HepG2 (cell line): Measurements from ENCODE around the gene HLA-B. TPM values are rescaled to one million over a fixed set of nuclear protein-coding genes. Genes with fewer than 3 reads are reported as not detected.

Source experiments
- CREB3 ChIP-seq: sonication (generic); formaldehyde crosslinking; IDR thresholded peaks from 2 replicates; pipeline ENCODE4 v1.5.0; 2020; ENCODE audit warnings: missing genetic modification reagents
- DR1 ChIP-seq: sonication (generic); formaldehyde crosslinking; IDR thresholded peaks from 2 replicates; pipeline ENCODE4 v1.8.0; 2021; ENCODE audit warnings: mild to moderate bottlenecking, missing genetic modification reagents, inconsistent platforms
- HMG20B ChIP-seq: conservative IDR thresholded peaks from 2 replicates; pipeline ENCODE4 v1.6.1; 2016; ENCODE audit warnings: missing genetic modification reagents, missing compliant biosample characterization
- HOXA7 ChIP-seq: sonication (generic); formaldehyde crosslinking; IDR thresholded peaks from 2 replicates; pipeline ENCODE4 v1.8.1; 2022; ENCODE audit warnings: mild to moderate bottlenecking, missing genetic modification reagents, moderate library complexity
- KIAA2018 ChIP-seq: sonication (generic); formaldehyde crosslinking; IDR thresholded peaks from 2 replicates; pipeline ENCODE4 v1.5.0; 2020; ENCODE audit warnings: mild to moderate bottlenecking, missing genetic modification reagents, borderline replicate concordance
- NRL ChIP-seq: sonication (generic); formaldehyde crosslinking; IDR thresholded peaks from 2 replicates; pipeline ENCODE4 v1.5.0; 2020; ENCODE audit warnings: missing genetic modification reagents, mild to moderate bottlenecking, moderate library complexity, borderline replicate concordance
- RFXAP ChIP-seq: sonication (generic); formaldehyde crosslinking; IDR thresholded peaks from 2 replicates; pipeline ENCODE4 v1.4.0; 2020; ENCODE audit warnings: missing genetic modification reagents, borderline replicate concordance
- ZNF205 ChIP-seq: IDR thresholded peaks from 2 replicates; pipeline ENCODE4 v1.6.1; 2018; ENCODE audit warnings: missing biosample characterization, missing genetic modification reagents
- ZNF510 ChIP-seq: sonication (generic); formaldehyde crosslinking; IDR thresholded peaks from 2 replicates; pipeline ENCODE4 v1.4.0; 2020; ENCODE audit warnings: low read depth, mild to moderate bottlenecking, missing genetic modification reagents
- ZNF556 ChIP-seq: sonication (generic); formaldehyde crosslinking; IDR thresholded peaks from 2 replicates; pipeline ENCODE4 v1.4.0; 2020; ENCODE audit warnings: mild to moderate bottlenecking, missing genetic modification reagents, borderline replicate concordance
- ZNF652 ChIP-seq: IDR thresholded peaks from 2 replicates; pipeline ENCODE4 v1.6.1; 2016; ENCODE audit warnings: low read depth, borderline replicate concordance
- polyA plus RNA-seq, 8 experiments: library from polyadenylated mRNA; depleted of rRNA in 3 of 8; stranded (reverse) in 7 of 8; unstranded in 1 of 8; fragments of >200 nt; fragmentation: Illumina TruSeq in 4 of 8; extraction: Trizol in 4 of 8; gene quantifications; 2 replicates each; pipeline versions ENCODE4 v1.2.1 to v1.2.3, GENCODE V29; 2011 to 2016; ENCODE audit warnings: low read depth in 4 of 8, missing spikeins in 1 of 8, mixed read lengths in 1 of 8; ENCODE audit not compliant: insufficient read depth in 1 of 8
- total RNA-seq, 5 experiments: library from RNA; depleted of rRNA; stranded (reverse); fragments of >200 nt; fragmentation: Illumina TruSeq; extraction: Trizol; gene quantifications; 2 replicates each; pipeline ENCODE4 v1.2.3, GENCODE V29; 2016; ENCODE audit warnings: low read depth in 1 of 5
- TF ChIP-seq, protein P1 (sequence below): sonication (generic); formaldehyde crosslinking; IDR thresholded peaks from 2 replicates; pipeline ENCODE4 v1.9.0; 2021; ENCODE audit warnings: missing genetic modification reagents, mild to moderate bottlenecking, borderline replicate concordance
- TF ChIP-seq, protein P2 (sequence below): sonication (generic); formaldehyde crosslinking; IDR thresholded peaks from 2 replicates; pipeline ENCODE4 v1.5.1; 2020; ENCODE audit warnings: mild to moderate bottlenecking, missing genetic modification reagents, moderate library complexity

HLA-B gene
- total and polyA plus RNA-seq, 2 of the 13 experiments (the other 11 are each of a cell fraction or from before 2014, with no cell fraction given): 35.3 to 88.9 TPM

- TF ChIP-seq KIAA2018 (CRISPR knock-in tag): no peak; the same call in 1 of the 2 replicates
- no peak for TF ChIP-seq ZNF556
- TF ChIP-seq DR1 (CRISPR knock-in tag): peak; percentile 93
- no peak; the same call in 1 of the 2 replicates for TF ChIP-seq ZNF205 (CRISPR knock-in tag)
- TF ChIP-seq, protein P1, sequence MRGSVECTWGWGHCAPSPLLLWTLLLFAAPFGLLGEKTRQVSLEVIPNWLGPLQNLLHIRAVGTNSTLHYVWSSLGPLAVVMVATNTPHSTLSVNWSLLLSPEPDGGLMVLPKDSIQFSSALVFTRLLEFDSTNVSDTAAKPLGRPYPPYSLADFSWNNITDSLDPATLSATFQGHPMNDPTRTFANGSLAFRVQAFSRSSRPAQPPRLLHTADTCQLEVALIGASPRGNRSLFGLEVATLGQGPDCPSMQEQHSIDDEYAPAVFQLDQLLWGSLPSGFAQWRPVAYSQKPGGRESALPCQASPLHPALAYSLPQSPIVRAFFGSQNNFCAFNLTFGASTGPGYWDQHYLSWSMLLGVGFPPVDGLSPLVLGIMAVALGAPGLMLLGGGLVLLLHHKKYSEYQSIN (CRISPR knock-in tag): no peak
- TF ChIP-seq ZNF510: peak; percentile 66; the same call in 1 of the 2 replicates
- TF ChIP-seq ZNF652 (CRISPR knock-in tag): no peak
- TF ChIP-seq NRL: peak; percentile 72; the same call in 1 of the 2 replicates
- TF ChIP-seq, protein P2, sequence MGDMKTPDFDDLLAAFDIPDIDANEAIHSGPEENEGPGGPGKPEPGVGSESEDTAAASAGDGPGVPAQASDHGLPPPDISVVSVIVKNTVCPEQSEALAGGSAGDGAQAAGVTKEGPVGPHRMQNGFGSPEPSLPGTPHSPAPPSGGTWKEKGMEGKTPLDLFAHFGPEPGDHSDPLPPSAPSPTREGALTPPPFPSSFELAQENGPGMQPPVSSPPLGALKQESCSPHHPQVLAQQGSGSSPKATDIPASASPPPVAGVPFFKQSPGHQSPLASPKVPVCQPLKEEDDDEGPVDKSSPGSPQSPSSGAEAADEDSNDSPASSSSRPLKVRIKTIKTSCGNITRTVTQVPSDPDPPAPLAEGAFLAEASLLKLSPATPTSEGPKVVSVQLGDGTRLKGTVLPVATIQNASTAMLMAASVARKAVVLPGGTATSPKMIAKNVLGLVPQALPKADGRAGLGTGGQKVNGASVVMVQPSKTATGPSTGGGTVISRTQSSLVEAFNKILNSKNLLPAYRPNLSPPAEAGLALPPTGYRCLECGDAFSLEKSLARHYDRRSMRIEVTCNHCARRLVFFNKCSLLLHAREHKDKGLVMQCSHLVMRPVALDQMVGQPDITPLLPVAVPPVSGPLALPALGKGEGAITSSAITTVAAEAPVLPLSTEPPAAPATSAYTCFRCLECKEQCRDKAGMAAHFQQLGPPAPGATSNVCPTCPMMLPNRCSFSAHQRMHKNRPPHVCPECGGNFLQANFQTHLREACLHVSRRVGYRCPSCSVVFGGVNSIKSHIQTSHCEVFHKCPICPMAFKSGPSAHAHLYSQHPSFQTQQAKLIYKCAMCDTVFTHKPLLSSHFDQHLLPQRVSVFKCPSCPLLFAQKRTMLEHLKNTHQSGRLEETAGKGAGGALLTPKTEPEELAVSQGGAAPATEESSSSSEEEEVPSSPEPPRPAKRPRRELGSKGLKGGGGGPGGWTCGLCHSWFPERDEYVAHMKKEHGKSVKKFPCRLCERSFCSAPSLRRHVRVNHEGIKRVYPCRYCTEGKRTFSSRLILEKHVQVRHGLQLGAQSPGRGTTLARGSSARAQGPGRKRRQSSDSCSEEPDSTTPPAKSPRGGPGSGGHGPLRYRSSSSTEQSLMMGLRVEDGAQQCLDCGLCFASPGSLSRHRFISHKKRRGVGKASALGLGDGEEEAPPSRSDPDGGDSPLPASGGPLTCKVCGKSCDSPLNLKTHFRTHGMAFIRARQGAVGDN (CRISPR knock-in tag): peak; percentile 98
- peak; percentile 93 for TF ChIP-seq RFXAP (CRISPR knock-in tag)
- peak; percentile 93; the same call in 1 of the 2 replicates for TF ChIP-seq CREB3 (CRISPR knock-in tag)
- no peak; the same call in 1 of the 2 replicates for TF ChIP-seq HMG20B (CRISPR knock-in tag)
- TF ChIP-seq HOXA7 (CRISPR knock-in tag): peak; percentile 87; the same call in 1 of the 2 replicates
Observed at GRCh38 chr6:31403283-31404060, 46.5 kb upstream of the HLA-B start, which contains the start of gene MICA (continued).
